ENCODE results near the gene ARHGAP32.
"Not testable (repeated sequence)": the region's sequence is repeated elsewhere in the genome, so short reads cannot be mapped to it uniquely, and the experiment has no call there.

ARHGAP32 gene

DNA sequence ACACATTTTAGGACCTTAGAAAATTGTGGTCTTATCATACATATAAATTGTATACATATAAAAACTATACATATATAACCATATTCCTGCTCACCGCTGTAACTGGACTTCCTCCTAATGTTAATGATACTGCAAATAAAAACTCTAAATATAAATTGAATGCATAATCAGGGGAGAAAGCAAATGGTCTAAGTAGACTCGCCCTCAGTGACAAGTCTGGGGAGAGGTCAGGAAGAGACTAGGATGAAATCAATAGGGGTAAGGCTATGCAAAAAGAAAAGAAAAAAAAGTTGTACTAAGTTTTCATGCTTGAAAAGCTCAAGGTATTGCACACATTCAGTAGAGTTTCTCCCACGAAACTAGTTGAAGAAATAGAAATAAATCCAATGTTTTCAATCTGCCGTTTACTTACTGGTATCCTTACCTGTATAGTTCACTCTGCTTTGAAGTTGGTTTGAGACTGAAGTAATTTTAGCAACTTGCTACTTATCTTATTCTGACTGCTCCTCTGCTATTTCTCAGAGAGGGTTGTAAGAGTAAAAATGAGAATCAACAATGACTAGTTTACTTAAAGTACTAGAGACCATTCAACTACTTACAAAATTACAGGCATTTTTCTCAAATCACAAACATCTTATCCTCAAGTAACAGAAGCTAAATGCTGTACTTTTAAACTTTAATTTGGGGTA lies 12.2 kb upstream of the ARHGAP32 start:
- in situ Hi-C loops (cut with MboI; ENCODE audit: low sequenced_read_pairs) = no loop called here

DNA sequence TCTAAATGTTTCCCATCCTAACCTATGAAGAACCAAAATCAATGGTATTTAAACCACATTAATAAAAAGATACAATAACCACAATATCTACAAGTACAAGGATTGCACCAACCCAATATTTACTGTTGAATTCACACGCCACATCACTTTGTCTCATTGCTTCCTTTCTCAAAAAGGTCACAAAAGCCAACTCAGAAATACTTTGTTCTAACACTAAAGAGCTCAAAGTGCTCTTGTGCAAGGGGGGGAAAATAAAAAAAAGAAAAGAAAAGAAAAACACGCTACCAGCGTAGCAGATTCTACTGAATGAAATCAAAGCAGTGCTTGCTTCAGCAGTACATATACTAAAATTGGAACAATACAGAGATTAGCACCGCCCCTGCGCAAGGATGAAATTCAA lies 10.5 kb upstream of the ARHGAP32 start:
- in situ Hi-C loops (cut with MboI; ENCODE audit: low sequenced_read_pairs) = no loop called here

DNA sequence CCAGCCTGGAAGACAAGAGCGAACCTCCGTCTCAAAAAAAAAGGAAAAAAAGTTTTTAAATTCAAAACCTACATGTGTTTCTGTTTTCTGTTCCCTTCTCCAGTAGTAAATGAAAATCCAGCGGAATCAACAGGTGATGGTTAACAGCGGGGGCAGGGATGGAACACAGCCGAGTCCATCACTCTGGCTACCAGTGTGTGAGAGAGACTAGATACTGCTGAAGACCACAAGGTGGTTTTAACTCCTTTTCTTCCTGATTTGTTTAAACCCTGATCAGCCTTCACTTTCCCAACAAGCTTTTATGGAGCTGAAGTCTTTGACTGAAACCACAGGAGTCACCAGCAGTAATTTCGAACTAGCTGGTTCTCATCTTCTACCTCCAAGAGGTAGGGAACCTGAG lies 3.6 kb upstream of the ARHGAP32 start:
- in situ Hi-C loops (cut with MboI; ENCODE audit: low sequenced_read_pairs) = no loop called here

GRCh38 chr11:129191649-129192048 lies 476 bp downstream of the ARHGAP32 start:
- in situ Hi-C loops (cut with MboI; ENCODE audit: low sequenced_read_pairs) = no loop called here

- in situ Hi-C loops (cut with MboI; ENCODE audit: low sequenced_read_pairs) = no loop called here
Measured at GRCh38 chr11:129190087-129190486, 2.0 kb downstream of the ARHGAP32 start.

DNA sequence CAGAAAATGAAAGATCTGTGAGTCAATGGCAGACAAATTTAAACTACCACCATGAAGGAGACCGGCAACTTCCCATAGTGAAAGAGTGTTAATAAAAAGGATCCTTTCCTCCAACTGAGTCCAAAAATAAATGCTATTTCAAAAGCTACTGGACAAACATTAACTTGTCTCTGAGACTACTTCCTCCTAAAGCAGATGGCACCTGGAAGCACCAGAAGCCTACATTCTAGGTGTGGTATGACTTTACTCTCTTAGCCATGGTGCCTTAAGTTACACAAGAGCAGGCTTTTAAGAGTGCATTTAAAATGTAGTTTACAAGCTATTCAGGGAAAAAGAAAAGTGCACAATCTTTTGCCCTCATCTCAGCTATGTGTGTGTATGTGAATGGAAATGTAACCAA lies 2.5 kb downstream of the ARHGAP32 start:
- in situ Hi-C loops (cut with MboI; ENCODE audit: low sequenced_read_pairs) = no loop called here

DNA sequence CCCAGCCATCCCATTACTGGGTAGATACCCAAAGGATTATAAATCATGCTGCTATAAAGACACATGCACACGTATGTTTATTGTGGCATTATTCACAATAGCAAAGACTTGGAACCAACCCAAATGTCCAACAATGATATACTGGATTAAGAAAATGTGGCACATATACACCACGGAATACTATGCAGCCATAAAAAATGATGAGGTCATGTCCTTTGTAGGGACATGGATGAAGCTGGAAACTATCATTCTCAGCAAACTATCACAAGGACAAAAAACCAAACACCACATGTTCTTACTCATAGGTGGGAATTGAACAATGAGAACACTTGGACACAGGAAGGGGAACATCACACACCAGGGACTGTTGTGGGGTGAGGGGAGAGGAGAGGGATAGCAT lies 7.0 kb downstream of the ARHGAP32 start:
- in situ Hi-C loops (cut with MboI; ENCODE audit: low sequenced_read_pairs) = not testable (repeated sequence)

DNA sequence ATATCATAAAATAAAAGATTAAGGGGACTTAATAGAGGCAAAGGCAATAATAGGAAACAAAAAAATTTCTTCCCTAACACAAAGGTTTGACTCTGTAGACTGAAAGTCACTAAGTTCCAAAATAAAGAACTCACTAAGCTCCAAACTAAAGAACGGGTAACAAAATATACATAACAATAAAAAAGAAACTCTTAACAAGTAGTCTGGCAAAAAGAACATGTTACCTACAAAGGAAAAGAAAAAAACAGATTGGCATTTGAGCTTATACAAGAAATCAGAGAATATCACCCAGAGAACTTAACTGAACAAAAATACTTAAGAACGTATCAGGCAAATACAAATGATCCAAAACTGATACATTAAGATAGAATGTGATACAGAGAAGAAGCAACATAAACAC lies 7.5 kb downstream of the ARHGAP32 start:
- in situ Hi-C loops (cut with MboI; ENCODE audit: low sequenced_read_pairs) = no loop called here

- in situ Hi-C loops (cut with MboI; ENCODE audit: low sequenced_read_pairs) = no loop called here
Measured at GRCh38 chr11:129167315-129167714, 24.8 kb downstream of the ARHGAP32 start.

DNA sequence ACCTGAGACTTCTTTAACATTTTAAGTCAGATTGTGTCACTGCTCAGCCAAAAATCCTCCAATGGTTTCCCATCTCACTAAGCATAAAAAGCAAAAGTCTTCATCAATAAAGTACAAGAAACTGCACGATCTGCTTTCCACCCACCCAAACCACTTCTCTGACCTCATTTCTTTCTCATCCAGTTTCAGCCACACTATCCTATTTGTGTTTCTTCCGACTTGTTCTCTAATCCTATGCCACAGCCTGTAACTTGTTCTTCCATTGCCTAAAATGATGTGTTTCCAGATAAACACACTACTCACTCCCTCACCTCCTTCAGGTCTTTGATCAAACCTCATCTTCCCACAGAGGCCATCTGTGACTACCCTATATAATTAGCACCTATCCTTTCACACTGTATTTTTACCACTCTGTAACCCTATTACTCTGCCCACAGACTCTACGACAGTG lies 28.4 kb downstream of the ARHGAP32 start:
- in situ Hi-C loops (cut with MboI; ENCODE audit: low sequenced_read_pairs) = no loop called here

DNA sequence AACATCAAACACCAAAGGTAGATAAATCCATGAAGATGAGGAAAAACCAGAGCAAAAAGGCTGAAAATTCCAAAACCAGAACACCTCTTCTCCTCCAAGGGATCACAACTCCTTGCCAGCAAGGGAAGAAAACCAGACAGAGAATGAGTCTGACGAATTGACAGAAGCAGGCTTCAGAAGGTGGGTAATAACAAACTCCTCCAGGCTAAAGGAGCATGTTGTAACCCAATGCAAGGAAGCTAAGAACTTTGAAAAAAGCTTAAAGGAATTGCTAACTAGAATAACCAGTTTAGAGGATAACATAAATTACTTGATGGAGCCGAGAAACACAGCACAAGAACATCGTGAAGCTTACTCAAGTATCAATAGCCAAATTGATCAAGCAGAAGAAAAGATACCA lies 35.0 kb downstream of the ARHGAP32 start:
- in situ Hi-C loops (cut with MboI; ENCODE audit: low sequenced_read_pairs) = not testable (repeated sequence)

GRCh38 chr11:129155745-129156144 lies 36.4 kb downstream of the ARHGAP32 start:
- in situ Hi-C loops (cut with MboI; ENCODE audit: low sequenced_read_pairs) = no loop called here

- in situ Hi-C loops (cut with MboI; ENCODE audit: low sequenced_read_pairs) = no loop called here
Measured at GRCh38 chr11:129148487-129148886, 43.6 kb downstream of the ARHGAP32 start.

DNA sequence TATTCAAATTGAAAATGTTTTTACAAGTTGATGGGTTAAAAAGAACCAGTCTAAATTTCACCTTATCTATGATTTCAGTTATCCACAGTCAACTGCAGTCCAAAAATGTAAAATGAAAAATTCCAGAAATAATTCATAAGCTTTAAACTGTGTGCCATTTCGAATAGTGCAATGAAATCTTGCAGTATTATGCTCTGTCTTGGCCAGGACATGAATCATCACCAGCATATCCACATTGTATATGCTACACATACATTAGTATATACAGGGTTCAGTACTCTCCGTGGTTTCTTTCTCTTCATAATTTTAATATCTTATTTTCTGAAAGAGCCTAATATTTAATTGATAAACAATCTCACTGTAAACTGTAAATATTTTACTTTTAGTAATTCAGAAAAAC lies 45.9 kb downstream of the ARHGAP32 start:
- in situ Hi-C loops (cut with MboI; ENCODE audit: low sequenced_read_pairs) = no loop called here

GRCh38 chr11:129145276-129145675 lies 46.8 kb downstream of the ARHGAP32 start:
- in situ Hi-C loops (cut with MboI; ENCODE audit: low sequenced_read_pairs) = no loop called here

GRCh38 chr11:129144256-129144655 lies 47.9 kb downstream of the ARHGAP32 start:
- in situ Hi-C loops (cut with MboI; ENCODE audit: low sequenced_read_pairs) = no loop called here

DNA sequence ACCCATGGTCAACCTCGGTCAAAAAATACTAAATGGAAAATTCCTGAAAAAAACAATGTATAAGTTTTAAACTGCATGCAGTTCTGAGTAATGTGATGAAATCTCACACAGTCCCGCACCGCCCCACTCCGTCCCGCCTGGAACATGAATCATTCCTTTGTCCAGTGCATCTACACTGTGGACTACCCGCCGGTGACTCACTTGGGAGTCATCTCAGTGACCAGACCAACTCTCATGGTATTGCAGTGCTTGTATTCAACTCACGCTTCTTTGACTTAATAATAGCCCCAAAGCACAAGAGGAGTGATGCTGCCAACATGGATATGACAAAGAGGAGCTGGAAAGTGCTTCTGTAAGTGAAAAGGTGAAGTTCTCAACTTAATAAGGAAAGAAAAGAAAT lies 48.8 kb downstream of the ARHGAP32 start:
- in situ Hi-C loops (cut with MboI; ENCODE audit: low sequenced_read_pairs) = no loop called here

DNA sequence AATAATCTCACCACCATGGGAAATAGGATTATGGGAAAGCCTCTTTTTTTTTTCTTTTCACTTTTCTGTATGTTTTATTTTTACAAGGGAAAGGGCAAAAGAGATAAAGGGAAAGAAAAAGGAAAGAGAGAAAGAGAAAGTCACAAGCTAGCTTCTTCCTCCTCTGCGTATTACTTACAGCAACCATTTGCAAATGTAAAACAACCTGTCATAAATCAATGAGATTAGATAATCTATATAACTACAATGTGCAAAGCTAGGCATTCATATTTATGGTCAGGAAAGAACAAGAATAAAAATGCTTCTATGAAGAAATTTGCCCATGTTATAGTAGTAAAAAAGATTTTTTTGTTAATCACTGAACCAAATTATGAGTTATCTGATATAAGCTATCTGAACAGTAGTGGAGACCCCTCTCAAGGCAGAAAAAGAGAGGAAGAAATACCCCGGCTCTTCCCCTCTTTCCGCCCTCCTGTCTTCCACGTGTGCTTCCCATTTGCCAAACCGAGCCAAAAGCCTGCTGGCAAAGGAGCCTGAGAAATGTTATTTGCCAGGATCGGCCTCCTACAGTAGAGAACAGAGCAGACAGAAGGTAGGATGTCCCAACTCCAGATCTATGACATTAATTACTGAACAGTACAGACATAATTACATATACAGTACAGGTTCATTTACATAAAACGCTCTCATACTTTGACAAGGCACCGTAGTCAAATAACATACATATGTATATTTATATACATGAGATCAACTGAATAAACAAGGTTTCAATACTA lies 50.2 kb downstream of the ARHGAP32 start:
- in situ Hi-C loops (cut with MboI; ENCODE audit: low sequenced_read_pairs) = no loop called here

DNA sequence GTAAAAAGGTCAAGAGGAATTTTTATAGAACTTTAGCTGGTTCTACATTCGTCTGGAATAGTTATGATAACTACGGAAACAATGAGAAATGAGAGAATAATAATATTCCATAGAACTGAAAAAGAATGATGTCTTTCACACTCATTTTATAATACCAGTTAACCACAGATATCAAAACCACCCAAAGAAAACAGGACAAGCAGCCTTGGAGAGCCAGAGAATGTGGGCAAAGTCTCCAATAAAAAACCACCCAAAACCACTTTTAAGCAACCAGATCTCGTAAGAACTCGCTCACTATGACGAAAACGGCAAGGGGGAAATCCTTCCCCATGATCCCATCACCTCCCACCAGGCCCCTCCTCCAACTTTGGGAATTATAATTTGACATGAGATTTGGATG lies 60.8 kb downstream of the ARHGAP32 start:
- in situ Hi-C loops (cut with MboI; ENCODE audit: low sequenced_read_pairs) = no loop called here

DNA sequence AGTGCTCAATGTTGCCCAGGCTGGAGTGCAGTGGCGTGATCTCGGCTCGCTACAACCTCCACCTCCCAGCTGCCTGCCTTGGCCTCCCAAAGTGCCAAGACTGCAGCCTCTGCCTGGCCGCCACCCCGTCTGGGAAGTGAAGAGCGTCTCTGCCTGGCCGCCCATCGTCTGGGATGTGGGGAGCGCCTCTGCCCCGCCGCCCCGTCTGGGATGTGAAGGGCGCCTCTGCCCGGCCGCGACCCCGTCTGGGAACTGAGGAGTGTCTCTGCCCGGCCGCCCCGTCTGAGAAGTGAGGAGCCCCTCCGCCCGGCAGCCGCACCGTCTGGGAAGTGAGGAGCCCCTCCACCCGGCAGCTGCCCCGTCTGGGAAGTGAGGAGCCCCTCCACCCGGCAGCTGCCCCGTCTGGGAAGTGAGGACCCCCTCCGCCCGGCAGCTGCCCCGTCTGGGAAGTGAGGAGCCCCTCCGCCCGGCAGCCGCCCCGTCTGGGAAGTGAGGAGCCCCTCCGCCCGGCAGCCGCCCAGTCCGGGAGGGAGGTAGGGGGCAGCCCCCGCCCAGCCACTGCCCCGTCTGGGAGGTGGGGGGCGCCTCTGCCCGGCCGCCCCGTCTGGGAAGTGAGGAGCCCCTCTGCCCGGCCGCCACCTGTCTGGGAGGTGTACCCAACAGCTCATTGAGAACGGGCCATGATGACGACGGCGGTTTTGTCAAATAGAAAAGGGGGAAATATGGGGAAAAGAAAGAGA lies 63.1 kb downstream of the ARHGAP32 start:
- in situ Hi-C loops (cut with MboI; ENCODE audit: low sequenced_read_pairs) = not testable (repeated sequence)

DNA sequence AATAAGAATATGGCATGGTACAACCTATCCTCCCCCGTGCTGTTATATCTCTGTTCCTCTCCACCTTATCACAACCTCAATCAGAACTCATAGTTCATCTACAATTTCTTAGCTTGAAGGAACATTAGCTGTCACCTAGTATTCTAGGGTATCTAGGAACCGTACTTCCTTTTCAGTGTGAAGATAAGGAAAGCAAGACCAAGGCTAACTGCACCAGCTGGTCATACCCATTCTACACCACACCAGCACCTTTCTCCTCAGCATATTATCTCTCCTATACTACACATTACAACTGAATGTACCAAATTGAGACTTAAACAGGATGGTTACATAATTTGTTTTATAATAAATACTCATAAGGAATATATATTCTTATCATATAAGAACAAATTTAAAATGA lies 73.1 kb downstream of the ARHGAP32 start:
- in situ Hi-C loops (cut with MboI; ENCODE audit: low sequenced_read_pairs) = loop anchor here (25.0 kb wide), 1 partner anchor 218 kb away; no protein-coding TSS in a partner anchor
